Muscle layer of duodenum (tissue), 2 donors: Measurements from ENCODE around the gene ZFHX3.

Experiments
- H3K27ac ChIP-seq: one replicate; pipeline ENCODE4 v1.7.0; 2013; ENCODE audit warnings: mild to moderate bottlenecking, low read length
- H3K27me3 ChIP-seq: one replicate; pipeline ENCODE4 v1.7.0; 2013; ENCODE audit warnings: low read depth, mild to moderate bottlenecking, control low read depth, low read length
- H3K36me3 ChIP-seq, 2 donors: one replicate each; pipeline ENCODE4 v1.7.0; 2013; ENCODE audit warnings: low read length in 2 of 2, control low read depth in 1 of 2, mild to moderate bottlenecking in 1 of 2; ENCODE audit not compliant: insufficient read depth in 2 of 2, control insufficient read depth in 1 of 2
- H3K4me1 ChIP-seq, 2 donors: one replicate each; pipeline ENCODE4 v1.7.0; 2013; ENCODE audit warnings: low read length in 2 of 2, mild to moderate bottlenecking in 2 of 2, control low read depth in 1 of 2, moderate library complexity in 1 of 2; ENCODE audit not compliant: insufficient read depth in 2 of 2, control insufficient read depth in 1 of 2
- H3K4me3 ChIP-seq, 2 donors: one replicate each; pipeline ENCODE4 v1.7.0; 2013; ENCODE audit warnings: low read length in 2 of 2, low read depth in 1 of 2, mild to moderate bottlenecking in 1 of 2
- H3K9me3 ChIP-seq, 2 donors: one replicate each; pipeline ENCODE4 v1.7.0; 2013; ENCODE audit warnings: low read length in 2 of 2, control low read depth in 1 of 2, mild to moderate bottlenecking in 1 of 2; ENCODE audit not compliant: control insufficient read depth in 1 of 2
- donor health status: healthy.

ZFHX3 gene

GRCh38 chr16:72811188-72811720 is 236.7 kb downstream of the ZFHX3 start:
- H3K9me3 ChIP-seq: no peaks in the 10 kb centered on the region
- no peak overlapping the region for H3K4me3 ChIP-seq
- peaks cover 0 to 2% of the 10 kb centered on the region in 2 donors for H3K4me1 ChIP-seq
- peaks cover 0 to 8% of the 10 kb centered on the region in 2 donors for H3K36me3 ChIP-seq
- H3K27me3 ChIP-seq: no peaks in the 10 kb centered on the region
- no peak overlapping the region for H3K27ac ChIP-seq

- no peaks in the 10 kb centered on the region for H3K9me3 ChIP-seq
- H3K27me3 ChIP-seq: no peaks in the 10 kb centered on the region
- no peak overlapping the region for H3K4me3 ChIP-seq
- peaks cover 0 to 8% of the 10 kb centered on the region in 2 donors for H3K36me3 ChIP-seq
- H3K27ac ChIP-seq: no peak overlapping the region
- H3K4me1 ChIP-seq: peaks cover 0 to 2% of the 10 kb centered on the region in 2 donors
These were observed 237.4 kb downstream of the ZFHX3 start for GRCh38 chr16:72810480-72810879.

- no peak overlapping the region for H3K27ac ChIP-seq
- no peaks in the 10 kb centered on the region for H3K9me3 ChIP-seq
- no peaks in the 10 kb centered on the region for H3K27me3 ChIP-seq
- no peak overlapping the region for H3K4me3 ChIP-seq
- peaks cover 0 to 2% of the 10 kb centered on the region in 2 donors for H3K4me1 ChIP-seq
- peaks cover 0 to 8% of the 10 kb centered on the region in 2 donors for H3K36me3 ChIP-seq
These were observed 238.5 kb downstream of the ZFHX3 start for GRCh38 chr16:72809446-72809845.

- H3K9me3 ChIP-seq: no peaks in the 10 kb centered on the region
- no peak overlapping the region for H3K27ac ChIP-seq
- H3K4me3 ChIP-seq: no peak overlapping the region
- no peaks in the 10 kb centered on the region for H3K27me3 ChIP-seq
- H3K4me1 ChIP-seq: peaks cover 0 to 2% of the 10 kb centered on the region in 2 donors
- peaks cover 0 to 8% of the 10 kb centered on the region in 2 donors for H3K36me3 ChIP-seq
These were observed 239.2 kb downstream of the ZFHX3 start for GRCh38 chr16:72808754-72809153.

GRCh38 chr16:72807245-72807644 is 240.7 kb downstream of the ZFHX3 start:
- Histone ChIP-seq H3K4me3 (no peak overlapping the region), H3K36me3 (peaks cover 0 to 8% of the 10 kb centered on the region in 2 donors), H3K27me3 (no peaks in the 10 kb centered on the region), H3K4me1 (no peaks in the 10 kb centered on the region), H3K9me3 (no peaks in the 10 kb centered on the region), H3K27ac (no peak overlapping the region)

- no peaks in the 10 kb centered on the region for H3K4me1 ChIP-seq
- no peak overlapping the region for H3K27ac ChIP-seq
- no peak overlapping the region for H3K4me3 ChIP-seq
- H3K27me3 ChIP-seq: no peaks in the 10 kb centered on the region
- no peaks in the 10 kb centered on the region for H3K36me3 ChIP-seq
- no peaks in the 10 kb centered on the region for H3K9me3 ChIP-seq
These were observed 242.4 kb downstream of the ZFHX3 start for GRCh38 chr16:72805486-72805885.

- H3K4me3 ChIP-seq: no peak overlapping the region
- no peak overlapping the region for H3K27ac ChIP-seq
- no peaks in the 10 kb centered on the region for H3K27me3 ChIP-seq
- peaks cover 11 to 26% of the 10 kb centered on the region in 2 donors for H3K36me3 ChIP-seq
- H3K4me1 ChIP-seq: peaks cover 0 to 14% of the 10 kb centered on the region in 2 donors
- H3K9me3 ChIP-seq: no peaks in the 10 kb centered on the region
These were observed 247.3 kb downstream of the ZFHX3 start for GRCh38 chr16:72800524-72801161.

- no peaks in the 10 kb centered on the region for H3K9me3 ChIP-seq
- H3K4me1 ChIP-seq: peaks cover 0 to 14% of the 10 kb centered on the region in 2 donors
- no peaks in the 10 kb centered on the region for H3K27me3 ChIP-seq
- H3K4me3 ChIP-seq: no peak overlapping the region
- peaks cover 26 to 32% of the 10 kb centered on the region in 2 donors for H3K36me3 ChIP-seq
- H3K27ac ChIP-seq: no peak overlapping the region
These were observed 249.7 kb downstream of the ZFHX3 start for GRCh38 chr16:72798264-72798663.

- no peak overlapping the region for H3K27ac ChIP-seq
- H3K4me1 ChIP-seq: peaks cover 0 to 14% of the 10 kb centered on the region in 2 donors
- H3K27me3 ChIP-seq: no peaks in the 10 kb centered on the region
- H3K4me3 ChIP-seq: no peak overlapping the region
- no peaks in the 10 kb centered on the region for H3K9me3 ChIP-seq
- peaks cover 27 to 38% of the 10 kb centered on the region in 2 donors for H3K36me3 ChIP-seq
These were observed 250.3 kb downstream of the ZFHX3 start for GRCh38 chr16:72797621-72798020.

GRCh38 chr16:72796222-72796621 is 251.7 kb downstream of the ZFHX3 start:
- no peak overlapping the region for H3K27ac ChIP-seq
- no peaks in the 10 kb centered on the region for H3K27me3 ChIP-seq
- peaks cover 0 to 14% of the 10 kb centered on the region in 2 donors for H3K4me1 ChIP-seq
- peaks cover 27 to 38% of the 10 kb centered on the region in 2 donors for H3K36me3 ChIP-seq
- H3K4me3 ChIP-seq: no peak overlapping the region
- H3K9me3 ChIP-seq: no peaks in the 10 kb centered on the region

- Histone ChIP-seq H3K4me1 (peaks cover 0 to 14% of the 10 kb centered on the region in 2 donors), H3K27me3 (no peaks in the 10 kb centered on the region), H3K9me3 (no peaks in the 10 kb centered on the region), H3K27ac (no peak overlapping the region), H3K36me3 (peaks cover 27 to 38% of the 10 kb centered on the region in 2 donors), H3K4me3 (no peak overlapping the region)
These were observed 252.9 kb downstream of the ZFHX3 start for GRCh38 chr16:72794986-72795385.

GRCh38 chr16:72794319-72794718 is 253.6 kb downstream of the ZFHX3 start:
- Histone ChIP-seq H3K4me1 (peaks cover 0 to 14% of the 10 kb centered on the region in 2 donors), H3K27ac (no peak overlapping the region), H3K27me3 (no peaks in the 10 kb centered on the region), H3K9me3 (no peaks in the 10 kb centered on the region), H3K4me3 (no peak overlapping the region), H3K36me3 (peaks cover 23 to 36% of the 10 kb centered on the region in 2 donors)
